Loucy (cell line): ENCODE measurements around the gene UNC50.

Experiments
- H2AFZ ChIP-seq: fragments of 200-600 bp; sonication (generic); 2 replicates; pipeline ENCODE4 v1.6.0; 2016; ENCODE audit warnings: antibody characterized with exemption, mild to moderate bottlenecking, low read length, moderate library complexity
- H3F3A ChIP-seq: fragments of 200-600 bp; 2 replicates; pipeline ENCODE4 v1.6.0; 2016; ENCODE audit warnings: antibody characterized with exemption, low read depth, mild to moderate bottlenecking
- H3K27me3 ChIP-seq: fragments of 200-600 bp; sonication (generic); 2 replicates; pipeline ENCODE4 v1.6.1; 2014; ENCODE audit warnings: low read length, mild to moderate bottlenecking; ENCODE audit not compliant: insufficient read depth, poor library complexity, severe bottlenecking
- H3K36me3 ChIP-seq: fragments of 200-600 bp; sonication (generic); 2 replicates; pipeline ENCODE4 v1.6.1; 2016; ENCODE audit warnings: low read length; ENCODE audit not compliant: insufficient read depth
- H3K4me1 ChIP-seq: fragments of 200-600 bp; sonication (generic); 2 replicates; pipeline ENCODE4 v1.5.1; 2014; ENCODE audit warnings: low read length, mild to moderate bottlenecking; ENCODE audit not compliant: insufficient read depth, poor library complexity, severe bottlenecking
- H3K4me2 ChIP-seq: fragments of 200-600 bp; sonication (generic); 2 replicates; pipeline ENCODE4 v1.6.0; 2014; ENCODE audit warnings: antibody characterized with exemption, low read length, low read depth, mild to moderate bottlenecking; ENCODE audit not compliant: poor library complexity, severe bottlenecking
- H3K4me3 ChIP-seq: fragments of 200-600 bp; sonication (generic); 2 replicates; pipeline ENCODE4 v1.5.1; 2014; ENCODE audit warnings: low read length, mild to moderate bottlenecking, mixed read lengths; ENCODE audit not compliant: poor library complexity, severe bottlenecking
- H3K79me2 ChIP-seq: fragments of 200-600 bp; sonication (generic); 2 replicates; pipeline ENCODE4 v1.6.1; 2014; ENCODE audit warnings: low read length; ENCODE audit not compliant: insufficient read depth
- H3K9ac ChIP-seq: fragments of 200-600 bp; sonication (generic); 2 replicates; pipeline ENCODE4 v1.6.0; 2014; ENCODE audit warnings: mild to moderate bottlenecking, low read depth, low read length, moderate library complexity; ENCODE audit not compliant: poor library complexity, severe bottlenecking
- H3K9me2 ChIP-seq: fragments of 200-600 bp; sonication (generic); replicated peaks from 2 replicates; pipeline ENCODE4 v1.6.1; 2016; ENCODE audit warnings: low read depth, low read length, mixed read lengths
- H3K9me3 ChIP-seq: fragments of 200-600 bp; sonication (generic); 2 replicates; pipeline ENCODE4 v1.6.1; 2014; ENCODE audit warnings: mild to moderate bottlenecking, antibody characterized with exemption, low read length, low read depth; ENCODE audit not compliant: insufficient read depth
- H4K20me1 ChIP-seq: fragments of 200-600 bp; sonication (generic); 2 replicates; pipeline ENCODE4 v1.6.0; 2014; ENCODE audit warnings: antibody characterized with exemption, low read length, mild to moderate bottlenecking; ENCODE audit not compliant: insufficient read depth, poor library complexity, severe bottlenecking
- CTCF ChIP-seq: fragments of 200-600 bp; sonication (generic); conservative IDR thresholded peaks from 2 replicates; pipeline ENCODE4 v1.5.1; 2014; ENCODE audit warnings: mild to moderate bottlenecking, antibody characterized with exemption, low read length
- EZH2phosphoT487 ChIP-seq: fragments of 200-600 bp; IDR thresholded peaks from 2 replicates; pipeline ENCODE4 v1.6.1; 2018; ENCODE audit warnings: antibody characterized with exemption, mild to moderate bottlenecking, moderate library complexity, borderline replicate concordance

The UNC50 gene

GRCh38 chr2:98647636-98648035 is 39.2 kb downstream of the UNC50 start:
- H3K79me2 ChIP-seq = no peaks in the 10 kb centered on the region

GRCh38 chr2:98648451-98648850 is 40.1 kb downstream of the UNC50 start:
- Histone ChIP-seq H3K4me2 (no peak overlapping the region), H2AFZ (no peak overlapping the region), H3K27me3 (no peaks in the 10 kb centered on the region), H3K9me3 (no peaks in the 10 kb centered on the region), H3K9ac (no peak overlapping the region), H4K20me1 (no peaks in the 10 kb centered on the region), H3K79me2 (no peaks in the 10 kb centered on the region), H3K4me3 (no peak overlapping the region), H3F3A (no peaks in the 10 kb centered on the region), H3K36me3 (peaks cover 14% of the 10 kb centered on the region; the same call in 1 of the 2 replicates), H3K4me1 (no peaks in the 10 kb centered on the region), H3K9me2 (no peaks in the 10 kb centered on the region)
- TF ChIP-seq EZH2phosphoT487 = no peak
- TF ChIP-seq CTCF = no peak

More at GRCh38 chr2:98647636-98648035, 39.2 kb downstream of the UNC50 start:
- no peak overlapping the region for H3K4me3 ChIP-seq
- no peak overlapping the region for H3K4me2 ChIP-seq
- H3K27me3 ChIP-seq = no peaks in the 10 kb centered on the region
- no peaks in the 10 kb centered on the region for H3F3A ChIP-seq
- H3K9me2 ChIP-seq = no peaks in the 10 kb centered on the region
- H3K36me3 ChIP-seq = peaks cover 14% of the 10 kb centered on the region; the same call in 1 of the 2 replicates
- H3K9ac ChIP-seq = no peak overlapping the region
- no peaks in the 10 kb centered on the region for H4K20me1 ChIP-seq
- no peak overlapping the region for H2AFZ ChIP-seq
- no peak for TF ChIP-seq EZH2phosphoT487
- no peak for TF ChIP-seq CTCF
- no peaks in the 10 kb centered on the region for H3K9me3 ChIP-seq
- H3K4me1 ChIP-seq = no peaks in the 10 kb centered on the region

GRCh38 chr2:98649135-98649991 is 41.0 kb downstream of the UNC50 start:
- no peaks in the 10 kb centered on the region for H3K27me3 ChIP-seq
- H3K79me2 ChIP-seq = no peaks in the 10 kb centered on the region
- no peaks in the 10 kb centered on the region for H3K9me2 ChIP-seq
- H3K9me3 ChIP-seq = no peaks in the 10 kb centered on the region
- H3F3A ChIP-seq = no peaks in the 10 kb centered on the region
- no peaks in the 10 kb centered on the region for H4K20me1 ChIP-seq
- no peak overlapping the region for H3K4me2 ChIP-seq
- H3K4me1 ChIP-seq = peaks cover 2% of the 10 kb centered on the region
- H3K9ac ChIP-seq = no peak overlapping the region
- H3K36me3 ChIP-seq = peaks cover 14% of the 10 kb centered on the region; the same call in 1 of the 2 replicates
- H3K4me3 ChIP-seq = no peak overlapping the region
- H2AFZ ChIP-seq = no peak overlapping the region
- TF ChIP-seq CTCF (peak; percentile 99), EZH2phosphoT487 (no peak)
